OCI-LY3 (cell line): ENCODE measurements around the gene AKT3.

Experiments used
- H2AFZ ChIP-seq: fragments of 200-600, 300-600 bp; shearing (Covaris generic); 2 replicates; pipeline ENCODE4 v1.6.0; 2014; ENCODE audit warnings: antibody characterized with exemption, low read depth, low read length
- H3K27ac ChIP-seq: fragments of 200-600, 300-600 bp; sonication (generic); 2 replicates; pipeline ENCODE4 v1.5.1; 2014; ENCODE audit warnings: mild to moderate bottlenecking, low read length, moderate library complexity, mixed read lengths
- H3K27me3 ChIP-seq: fragments of 200-600, 300-600 bp; sonication (generic); 2 replicates; pipeline ENCODE4 v1.6.1; 2014; ENCODE audit warnings: low read depth, low read length, mixed read lengths
- H3K36me3 ChIP-seq: fragments of 200-600, 300-600 bp; sonication (generic); replicated peaks from 2 replicates; pipeline ENCODE3; 2014; ENCODE audit warnings: low read depth, low read length, mixed read lengths
- H3K4me1 ChIP-seq: fragments of 300-600, 200-600 bp; sonication (generic); 2 replicates; pipeline ENCODE4 v1.6.1; 2014; ENCODE audit warnings: low read length, mixed read lengths
- H3K4me2 ChIP-seq: fragments of 200-600, 300-600 bp; sonication (generic); 2 replicates; pipeline ENCODE4 v1.6.1; 2014; ENCODE audit warnings: low read length, mixed read lengths
- H3K4me3 ChIP-seq: fragments of 300-600, 200-600 bp; sonication (generic); 2 replicates; pipeline ENCODE4 v1.5.1; 2014; ENCODE audit warnings: antibody characterized with exemption, mild to moderate bottlenecking, low read length, moderate library complexity
- H3K79me2 ChIP-seq: fragments of 300-600, 200-600 bp; shearing (Covaris generic); 2 replicates; pipeline ENCODE4 v1.6.1; 2014; ENCODE audit warnings: mild to moderate bottlenecking, low read length, mixed read lengths
- H3K9ac ChIP-seq: fragments of 300-600, 200-600 bp; shearing (Covaris generic); 2 replicates; pipeline ENCODE4 v1.6.0; 2014; ENCODE audit warnings: mild to moderate bottlenecking, low read length, moderate library complexity
- H3K9me3 ChIP-seq: fragments of 200-600, 300-600 bp; shearing (Covaris generic); 2 replicates; pipeline ENCODE4 v1.6.1; 2014; ENCODE audit warnings: low read length, mixed read lengths; ENCODE audit not compliant: insufficient read depth
- H4K20me1 ChIP-seq: fragments of 200-600, 300-600 bp; sonication (generic); 2 replicates; pipeline ENCODE4 v1.6.1; 2016; ENCODE audit warnings: low read length, mixed read lengths; ENCODE audit not compliant: insufficient read depth
- EZH2phosphoT487 ChIP-seq: fragments of 200-600 bp; shearing (Covaris generic); IDR thresholded peaks from 2 replicates; pipeline ENCODE4 v1.6.1; 2018; ENCODE audit warnings: antibody characterized with exemption, mixed run types, low read depth
- TF ChIP-seq, protein P1 (sequence below): fragments of 200-600, 300-600 bp; sonication (generic); IDR thresholded peaks from 2 replicates; pipeline ENCODE4 v1.5.1; 2014; ENCODE audit warnings: antibody characterized with exemption, low read length, low read depth

The AKT3 gene

DNA sequence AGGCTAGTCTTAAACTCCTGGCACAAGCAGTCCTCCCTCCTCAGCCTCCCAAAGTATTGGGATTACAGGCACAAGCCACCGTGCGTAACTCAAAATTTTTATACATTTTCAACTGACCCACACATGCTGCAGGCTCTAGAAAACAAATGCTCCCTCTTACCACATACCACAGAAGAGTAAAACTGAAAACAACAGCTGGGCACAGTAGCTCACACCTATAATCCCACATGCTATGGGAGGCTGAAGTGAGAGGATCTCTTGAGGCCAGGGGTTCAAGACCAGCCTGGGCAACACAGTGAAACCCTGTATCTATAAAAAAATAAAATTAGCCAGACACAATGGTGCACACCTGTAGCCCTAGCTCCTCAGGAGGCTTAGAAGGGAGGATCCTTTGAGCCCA is 56.7 kb downstream of the AKT3 start:
- no peak overlapping the region for H3K4me2 ChIP-seq
- TF ChIP-seq, protein P1, sequence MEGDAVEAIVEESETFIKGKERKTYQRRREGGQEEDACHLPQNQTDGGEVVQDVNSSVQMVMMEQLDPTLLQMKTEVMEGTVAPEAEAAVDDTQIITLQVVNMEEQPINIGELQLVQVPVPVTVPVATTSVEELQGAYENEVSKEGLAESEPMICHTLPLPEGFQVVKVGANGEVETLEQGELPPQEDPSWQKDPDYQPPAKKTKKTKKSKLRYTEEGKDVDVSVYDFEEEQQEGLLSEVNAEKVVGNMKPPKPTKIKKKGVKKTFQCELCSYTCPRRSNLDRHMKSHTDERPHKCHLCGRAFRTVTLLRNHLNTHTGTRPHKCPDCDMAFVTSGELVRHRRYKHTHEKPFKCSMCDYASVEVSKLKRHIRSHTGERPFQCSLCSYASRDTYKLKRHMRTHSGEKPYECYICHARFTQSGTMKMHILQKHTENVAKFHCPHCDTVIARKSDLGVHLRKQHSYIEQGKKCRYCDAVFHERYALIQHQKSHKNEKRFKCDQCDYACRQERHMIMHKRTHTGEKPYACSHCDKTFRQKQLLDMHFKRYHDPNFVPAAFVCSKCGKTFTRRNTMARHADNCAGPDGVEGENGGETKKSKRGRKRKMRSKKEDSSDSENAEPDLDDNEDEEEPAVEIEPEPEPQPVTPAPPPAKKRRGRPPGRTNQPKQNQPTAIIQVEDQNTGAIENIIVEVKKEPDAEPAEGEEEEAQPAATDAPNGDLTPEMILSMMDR = no peak
- TF ChIP-seq EZH2phosphoT487 = no peak
- no peaks in the 10 kb centered on the region for H3K36me3 ChIP-seq
- H3K4me1 ChIP-seq = no peaks in the 10 kb centered on the region
- H3K27me3 ChIP-seq = no peaks in the 10 kb centered on the region
- no peak overlapping the region for H3K27ac ChIP-seq
- H3K79me2 ChIP-seq = no peaks in the 10 kb centered on the region
- no peak overlapping the region for H3K4me3 ChIP-seq
- H3K9me3 ChIP-seq = no peaks in the 10 kb centered on the region
- no peak overlapping the region for H2AFZ ChIP-seq
- 0 out of 2 replicates have a peak, but pooled peaks cover 7% of the 10 kb centered on the region for H4K20me1 ChIP-seq
- H3K9ac ChIP-seq = no peak overlapping the region

DNA sequence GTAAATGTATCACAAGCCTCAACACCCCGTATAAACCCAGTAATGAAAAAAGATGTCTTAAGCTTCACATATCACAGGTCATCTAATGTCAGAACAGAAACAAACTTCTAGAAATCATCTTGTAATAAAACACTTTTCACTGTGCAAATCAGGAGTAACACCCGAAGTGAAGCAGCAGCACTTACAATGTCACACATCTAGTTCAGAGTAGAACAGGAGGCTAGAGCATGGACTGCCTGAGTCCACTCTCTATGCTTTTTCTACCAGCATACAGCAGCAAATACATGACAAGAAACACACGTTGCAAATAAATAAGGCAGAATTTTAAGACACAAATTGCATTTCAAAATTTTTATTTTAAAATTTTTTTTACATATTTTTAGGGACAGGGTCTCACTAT is 57.2 kb downstream of the AKT3 start:
- H3K36me3 ChIP-seq = no peaks in the 10 kb centered on the region
- no peaks in the 10 kb centered on the region for H3K79me2 ChIP-seq
- no peak overlapping the region for H3K9ac ChIP-seq
- H3K9me3 ChIP-seq = no peaks in the 10 kb centered on the region
- 0 out of 2 replicates have a peak, but pooled peaks cover 7% of the 10 kb centered on the region for H4K20me1 ChIP-seq
- TF ChIP-seq, protein P1 = no peak
- TF ChIP-seq EZH2phosphoT487 = no peak
- H3K4me1 ChIP-seq = no peaks in the 10 kb centered on the region
- no peak overlapping the region for H2AFZ ChIP-seq
- no peak overlapping the region for H3K4me2 ChIP-seq
- H3K27me3 ChIP-seq = no peaks in the 10 kb centered on the region
- no peak overlapping the region for H3K27ac ChIP-seq
- no peak overlapping the region for H3K4me3 ChIP-seq

DNA sequence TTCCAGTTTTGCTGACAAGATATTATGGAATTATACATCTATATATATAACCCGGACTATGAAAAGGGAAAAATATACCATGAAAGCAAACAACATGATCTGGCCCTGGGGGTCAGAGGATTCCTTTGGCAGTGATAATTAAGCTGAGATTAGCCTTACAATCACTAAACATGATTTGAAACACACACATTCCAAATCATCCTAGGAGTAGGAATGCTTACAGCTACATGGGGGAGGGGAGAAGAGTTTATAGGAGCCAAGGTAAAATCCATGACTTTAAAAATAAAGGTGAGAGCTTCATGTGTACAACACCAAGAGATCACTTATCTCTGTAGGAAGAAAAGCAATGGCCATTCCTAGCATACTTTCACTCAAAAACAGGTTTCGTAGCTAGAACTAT is 57.6 kb downstream of the AKT3 start:
- no peaks in the 10 kb centered on the region for H3K79me2 ChIP-seq
- no peaks in the 10 kb centered on the region for H3K36me3 ChIP-seq

DNA sequence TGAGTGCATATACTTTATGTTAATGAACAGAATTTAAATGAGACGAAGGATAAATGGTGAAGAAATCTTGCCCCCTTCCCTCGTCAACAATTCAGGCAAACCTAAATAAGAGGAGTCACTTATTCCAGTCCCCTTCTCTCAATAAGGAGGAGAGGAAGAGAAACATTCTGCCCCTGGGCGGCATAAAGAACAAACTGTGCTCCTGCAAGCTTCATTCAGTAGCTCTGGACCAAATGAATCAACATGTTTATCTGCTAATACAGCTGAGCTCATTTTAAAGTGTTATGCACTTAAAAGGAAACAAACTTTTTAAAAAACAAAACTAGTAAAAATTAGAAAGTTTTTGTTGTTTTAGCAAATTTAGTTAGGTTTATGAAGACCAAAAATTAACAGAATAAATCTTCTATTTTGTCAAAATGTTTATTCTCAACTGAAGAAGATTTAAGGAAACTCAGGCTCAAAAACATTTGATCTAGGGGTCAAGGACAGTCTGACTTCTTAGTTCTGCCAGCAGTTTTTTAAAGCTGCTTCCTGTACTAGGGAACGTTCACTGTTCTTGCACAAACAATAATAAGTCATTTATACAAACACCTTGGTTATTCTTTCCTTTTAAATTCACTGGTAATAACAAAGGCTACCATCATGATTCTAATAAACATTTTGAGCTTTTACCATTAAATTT is 58.3 kb downstream of the AKT3 start:
- H3K4me2 ChIP-seq = no peak overlapping the region
- H3K9ac ChIP-seq = no peak overlapping the region
- H3K36me3 ChIP-seq = no peaks in the 10 kb centered on the region
- H3K27me3 ChIP-seq = no peaks in the 10 kb centered on the region
- TF ChIP-seq EZH2phosphoT487 = no peak
- TF ChIP-seq, protein P1 = no peak
- no peak overlapping the region for H3K4me3 ChIP-seq
- H3K4me1 ChIP-seq = no peaks in the 10 kb centered on the region
- H3K9me3 ChIP-seq = no peaks in the 10 kb centered on the region
- H3K79me2 ChIP-seq = no peaks in the 10 kb centered on the region
- H4K20me1 ChIP-seq = 0 out of 2 replicates have a peak, but pooled peaks cover 7% of the 10 kb centered on the region
- H3K27ac ChIP-seq = no peak overlapping the region
- no peak overlapping the region for H2AFZ ChIP-seq

More for the DNA sequence above, 57.6 kb downstream of the AKT3 start:
- no peaks in the 10 kb centered on the region for H3K27me3 ChIP-seq
- no peak overlapping the region for H3K9ac ChIP-seq
- no peak overlapping the region for H2AFZ ChIP-seq
- H3K9me3 ChIP-seq = no peaks in the 10 kb centered on the region
- H3K4me3 ChIP-seq = no peak overlapping the region
- TF ChIP-seq, protein P1 = no peak
- no peak for TF ChIP-seq EZH2phosphoT487
- H3K4me2 ChIP-seq = no peak overlapping the region
- H3K27ac ChIP-seq = no peak overlapping the region
- no peaks in the 10 kb centered on the region for H3K4me1 ChIP-seq
- 0 out of 2 replicates have a peak, but pooled peaks cover 7% of the 10 kb centered on the region for H4K20me1 ChIP-seq
